PFSK-1 (cell line): Measurements from ENCODE around the gene PRELID1.

ENCODE experiments used
- FOXP2 ChIP-seq: optimal IDR thresholded peaks from 2 replicates; pipeline ENCODE3; 2011; ENCODE audit warnings: borderline replicate concordance, control low read depth, inconsistent platforms; ENCODE audit not compliant: insufficient read depth; ENCODE audit errors: extremely low read length, extremely low read depth
- POLR2AphosphoS5 ChIP-seq: IDR thresholded peaks from 2 replicates; pipeline ENCODE4 v1.6.1; 2012; ENCODE audit warnings: low read depth, mild to moderate bottlenecking, control low read depth, low read length, moderate library complexity
- SIN3A ChIP-seq: IDR thresholded peaks from 2 replicates; pipeline ENCODE4 v1.6.1; 2012; ENCODE audit warnings: mild to moderate bottlenecking, low read length, moderate library complexity, borderline replicate concordance; ENCODE audit not compliant: insufficient read depth
- TAF1 ChIP-seq: IDR thresholded peaks from 2 replicates; pipeline ENCODE4 v1.6.1; 2012; ENCODE audit warnings: low read length, control low read depth, borderline replicate concordance; ENCODE audit not compliant: insufficient read depth
- TF ChIP-seq, protein P1 (sequence below), 2 experiments: IDR thresholded peaks; 2 replicates each; pipeline versions ENCODE4 v1.6.1 to v1.8.0; 2011 to 2012; ENCODE audit warnings: low read depth in 2 of 2, low read length in 2 of 2, control low read depth in 1 of 2, inconsistent platforms in 1 of 2, mild to moderate bottlenecking in 1 of 2, moderate library complexity in 1 of 2; ENCODE audit not compliant: insufficient read depth in 1 of 2

Gene PRELID1

DNA sequence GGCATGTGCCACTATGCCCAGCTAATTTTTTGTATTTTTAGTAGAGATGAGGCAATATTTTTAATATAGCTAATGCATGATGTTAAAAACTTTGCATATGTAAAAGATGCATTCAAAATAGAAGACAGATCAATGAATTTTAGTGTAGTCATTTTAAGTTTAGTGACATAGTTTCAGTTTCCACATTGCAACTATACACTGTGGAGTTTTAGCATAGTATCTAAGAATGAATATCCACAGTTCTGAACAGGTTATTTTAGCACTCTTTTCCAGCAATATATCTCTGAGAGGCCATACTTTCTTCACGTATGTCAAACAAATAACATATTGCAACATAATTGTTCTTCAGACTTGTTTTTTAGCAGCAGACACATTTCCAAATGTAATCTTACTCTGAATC is 39.4 kb upstream of the PRELID1 start:
- TF ChIP-seq TAF1 (no peak), SIN3A (no peak), FOXP2 (no peak), POLR2AphosphoS5 (no peak)
- TF ChIP-seq, protein P1, sequence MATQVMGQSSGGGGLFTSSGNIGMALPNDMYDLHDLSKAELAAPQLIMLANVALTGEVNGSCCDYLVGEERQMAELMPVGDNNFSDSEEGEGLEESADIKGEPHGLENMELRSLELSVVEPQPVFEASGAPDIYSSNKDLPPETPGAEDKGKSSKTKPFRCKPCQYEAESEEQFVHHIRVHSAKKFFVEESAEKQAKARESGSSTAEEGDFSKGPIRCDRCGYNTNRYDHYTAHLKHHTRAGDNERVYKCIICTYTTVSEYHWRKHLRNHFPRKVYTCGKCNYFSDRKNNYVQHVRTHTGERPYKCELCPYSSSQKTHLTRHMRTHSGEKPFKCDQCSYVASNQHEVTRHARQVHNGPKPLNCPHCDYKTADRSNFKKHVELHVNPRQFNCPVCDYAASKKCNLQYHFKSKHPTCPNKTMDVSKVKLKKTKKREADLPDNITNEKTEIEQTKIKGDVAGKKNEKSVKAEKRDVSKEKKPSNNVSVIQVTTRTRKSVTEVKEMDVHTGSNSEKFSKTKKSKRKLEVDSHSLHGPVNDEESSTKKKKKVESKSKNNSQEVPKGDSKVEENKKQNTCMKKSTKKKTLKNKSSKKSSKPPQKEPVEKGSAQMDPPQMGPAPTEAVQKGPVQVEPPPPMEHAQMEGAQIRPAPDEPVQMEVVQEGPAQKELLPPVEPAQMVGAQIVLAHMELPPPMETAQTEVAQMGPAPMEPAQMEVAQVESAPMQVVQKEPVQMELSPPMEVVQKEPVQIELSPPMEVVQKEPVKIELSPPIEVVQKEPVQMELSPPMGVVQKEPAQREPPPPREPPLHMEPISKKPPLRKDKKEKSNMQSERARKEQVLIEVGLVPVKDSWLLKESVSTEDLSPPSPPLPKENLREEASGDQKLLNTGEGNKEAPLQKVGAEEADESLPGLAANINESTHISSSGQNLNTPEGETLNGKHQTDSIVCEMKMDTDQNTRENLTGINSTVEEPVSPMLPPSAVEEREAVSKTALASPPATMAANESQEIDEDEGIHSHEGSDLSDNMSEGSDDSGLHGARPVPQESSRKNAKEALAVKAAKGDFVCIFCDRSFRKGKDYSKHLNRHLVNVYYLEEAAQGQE (IDR thresholded peaks at IDR 0.05; ENCODE audit: insufficient read depth in 1 of 2, low read depth in 2 of 2, low read length in 2 of 2) = no peak

DNA sequence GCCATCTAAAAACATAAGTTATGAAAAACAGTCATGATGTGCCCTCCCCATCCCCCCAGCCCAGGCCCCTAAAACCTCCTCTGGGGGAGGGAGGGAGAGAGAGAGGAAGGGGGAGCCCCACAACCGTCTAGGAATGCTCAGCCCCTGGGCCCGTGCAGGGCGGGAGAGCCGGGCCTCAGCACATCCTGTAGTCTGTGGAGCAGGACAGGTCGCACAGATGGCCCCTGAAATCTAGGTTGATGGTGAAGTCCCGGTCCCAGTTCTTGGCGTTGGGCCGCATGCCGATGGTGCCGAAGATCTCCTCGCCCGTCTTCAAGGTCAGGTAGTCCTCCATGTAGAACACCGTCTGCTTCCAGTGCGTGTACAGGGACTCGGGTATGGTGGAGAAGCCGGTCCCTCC is 38.2 kb upstream of the PRELID1 start:
- TF ChIP-seq TAF1 (no peak), POLR2AphosphoS5 (no peak), FOXP2 (no peak), SIN3A (no peak)
- TF ChIP-seq, protein P1 (IDR thresholded peaks at IDR 0.05; ENCODE audit: insufficient read depth in 1 of 2, low read depth in 2 of 2, low read length in 2 of 2) = no peak

DNA sequence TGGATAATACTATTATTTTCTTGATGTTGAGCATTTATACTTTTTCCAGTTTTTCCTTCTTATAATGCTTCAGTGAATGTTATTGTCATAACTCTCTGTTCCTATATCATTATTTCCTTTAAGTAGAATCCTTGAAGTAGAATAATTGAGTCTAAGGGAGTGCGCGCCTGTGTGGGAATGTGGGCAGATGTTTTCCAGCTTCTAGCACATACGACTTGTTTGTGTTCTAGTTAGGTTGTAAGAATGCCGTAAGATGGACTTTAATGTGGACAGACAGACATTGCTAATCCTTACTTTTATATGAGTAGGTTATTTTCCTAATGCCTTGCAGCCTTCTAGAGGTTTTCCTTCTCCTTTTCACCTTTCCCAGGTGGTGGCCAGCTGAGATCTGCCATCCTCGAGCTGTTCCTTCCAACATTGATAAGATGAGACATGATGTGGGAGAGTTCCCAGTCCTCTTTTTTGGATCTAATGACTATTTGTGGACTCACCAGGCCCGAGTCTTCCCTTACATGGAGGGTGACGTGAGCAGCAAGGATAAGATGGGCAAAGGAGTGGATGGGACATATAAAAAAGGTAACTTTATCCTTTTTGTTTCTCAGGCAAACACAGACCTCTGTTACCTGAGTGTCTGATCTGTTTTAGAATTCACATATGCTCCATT is 34.2 kb upstream of the PRELID1 start:
- TF ChIP-seq FOXP2 (no peak), POLR2AphosphoS5 (no peak), TAF1 (no peak), SIN3A (no peak)
- TF ChIP-seq, protein P1 (IDR thresholded peaks at IDR 0.05; ENCODE audit: insufficient read depth in 1 of 2, low read depth in 2 of 2, low read length in 2 of 2) = no peak

DNA sequence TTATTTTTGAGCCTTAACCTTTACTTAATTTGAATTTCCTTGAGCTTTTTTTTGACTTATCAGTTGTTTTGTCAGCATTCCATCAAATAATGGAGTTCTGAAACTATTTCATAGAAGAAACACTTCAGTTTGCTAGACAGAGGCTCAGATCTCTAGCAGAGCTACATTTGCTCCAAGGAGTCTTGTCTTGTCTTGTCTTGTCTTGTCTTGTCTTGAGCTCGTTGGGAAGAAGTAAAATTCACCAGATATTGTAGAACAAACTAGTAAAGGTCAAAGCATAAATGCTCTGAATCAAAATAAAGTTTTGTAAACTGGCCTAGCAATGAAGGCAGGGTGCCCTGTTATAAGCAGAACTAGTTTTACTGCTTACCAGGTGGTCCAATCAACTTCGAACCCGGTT is 33.6 kb upstream of the PRELID1 start:
- no peak for TF ChIP-seq POLR2AphosphoS5
- no peak for TF ChIP-seq SIN3A
- no peak for TF ChIP-seq FOXP2
- no peak for TF ChIP-seq TAF1
- TF ChIP-seq, protein P1 (IDR thresholded peaks at IDR 0.05; ENCODE audit: insufficient read depth in 1 of 2, low read depth in 2 of 2, low read length in 2 of 2) = no peak

DNA sequence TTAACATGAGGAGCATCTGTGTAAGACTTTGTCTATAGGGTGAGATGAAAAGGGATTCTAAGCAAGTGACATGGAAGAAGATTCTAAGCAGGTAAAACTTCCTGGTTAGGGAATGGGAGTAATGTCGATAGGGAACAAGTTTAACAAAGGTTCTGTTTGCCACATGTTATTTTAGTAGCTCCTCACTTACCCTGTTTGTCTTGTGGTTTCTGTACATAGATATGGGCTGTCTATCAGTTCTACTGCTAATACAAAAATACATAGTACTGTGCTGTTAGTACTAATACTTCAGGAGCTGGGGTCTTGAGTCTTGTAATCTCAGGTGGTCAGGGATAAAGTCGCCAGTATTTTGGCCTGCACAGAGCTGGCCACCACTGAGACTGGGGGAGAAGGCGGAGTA is 32.9 kb upstream of the PRELID1 start:
- TF ChIP-seq SIN3A = no peak
- TF ChIP-seq TAF1 = no peak
- TF ChIP-seq POLR2AphosphoS5 = no peak
- TF ChIP-seq FOXP2 = no peak
- TF ChIP-seq, protein P1 (IDR thresholded peaks at IDR 0.05; ENCODE audit: insufficient read depth in 1 of 2, low read depth in 2 of 2, low read length in 2 of 2) = no peak
